OCI-LY3 (cell line): ENCODE results near the gene SSR4.

Source experiments
- CTCF ChIP-seq: fragments of 200-600, 300-600 bp; sonication (generic); IDR thresholded peaks from 2 replicates; pipeline ENCODE4 v1.5.1; 2014; ENCODE audit warnings: antibody characterized with exemption, low read length, low read depth
- EZH2phosphoT487 ChIP-seq: fragments of 200-600 bp; shearing (Covaris generic); IDR thresholded peaks from 2 replicates; pipeline ENCODE4 v1.6.1; 2018; ENCODE audit warnings: antibody characterized with exemption, mixed run types, low read depth

- TF ChIP-seq CTCF (no peak), EZH2phosphoT487 (no peak)
Observed at GRCh38 chrX:153802513-153803045, 8.1 kb downstream of the SSR4 start.
